SHP77 (cell line): ENCODE data around the gene TMED7.

Experiments used
- DNase-seq, 2 experiments: peaks; one replicate each; lab custom pipeline; 2025; lab: John Stamatoyannopoulos, UW

Gene TMED7

GRCh38 chr5:115583474-115583873, 42.4 kb downstream of the TMED7 start:
- no peak for DNase-seq

GRCh38 chr5:115580941-115581340, 44.9 kb downstream of the TMED7 start:
- DNase-seq: no peak

- no peak for DNase-seq
Observed at GRCh38 chr5:115579747-115580173, 46.1 kb downstream of the TMED7 start.

GRCh38 chr5:115579216-115579615, 46.6 kb downstream of the TMED7 start:
- no peak for DNase-seq

GRCh38 chr5:115578657-115579056, 47.2 kb downstream of the TMED7 start:
- DNase-seq: no peak

- no peak for DNase-seq
Observed at GRCh38 chr5:115577741-115578140, 48.1 kb downstream of the TMED7 start.

- DNase-seq: no peak
Observed at GRCh38 chr5:115577329-115577728, 48.5 kb downstream of the TMED7 start.

GRCh38 chr5:115575167-115576070, 50.4 kb downstream of the TMED7 start:
- DNase-seq: no peak

- DNase-seq: no peak
Observed at GRCh38 chr5:115573133-115573532, 52.7 kb downstream of the TMED7 start.

- no peak for DNase-seq
Observed at GRCh38 chr5:115571441-115571878, 54.4 kb downstream of the TMED7 start.

GRCh38 chr5:115568668-115569067, 57.2 kb downstream of the TMED7 start:
- DNase-seq: no peak

GRCh38 chr5:115565233-115565632, 60.6 kb downstream of the TMED7 start:
- no peak for DNase-seq
